Measurements from ENCODE around the gene PDCD1.
A peak's percentile ranks its signal among the peaks of the same experiment; 100 is the strongest.

PDCD1 gene

DNA sequence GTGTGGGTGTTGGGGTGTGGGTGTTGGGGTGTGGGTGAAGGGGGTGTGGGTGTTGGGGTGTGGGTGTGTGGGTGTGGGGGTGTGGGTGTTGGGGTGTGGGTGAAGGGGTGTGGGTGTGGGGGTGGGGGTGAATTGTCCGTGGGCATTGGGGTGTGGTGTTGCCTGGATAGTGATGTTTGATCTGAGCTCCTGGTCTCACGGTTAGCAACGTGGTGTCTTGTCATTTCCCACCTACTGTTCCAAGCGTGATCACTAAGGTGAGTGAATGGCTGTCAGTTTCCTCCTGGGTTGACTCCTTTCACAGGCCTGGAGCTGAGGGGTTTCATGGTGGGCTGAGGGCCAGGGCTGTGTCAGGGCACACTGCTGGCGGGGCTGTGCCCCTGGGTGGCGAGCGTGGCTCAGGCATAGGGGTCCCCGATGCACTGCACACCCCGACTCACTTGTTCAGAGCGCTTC lies 38.1 kb upstream of the PDCD1 start:
- no peak overlapping the region for H2BK12ac ChIP-seq (ENCODE audit: low read length in 2 of 2)
- no peak overlapping the region for H4K91ac ChIP-seq (ENCODE audit: low read length)
- H3K23ac ChIP-seq (ENCODE audit: low read length in 2 of 2): no peak overlapping the region
- DNase-seq: no peak
- no peak overlapping the region for H3K4ac ChIP-seq (ENCODE audit: low read depth in 1 of 2, low read length in 2 of 2)
- WGBS: 94% methylated on average over 9 of the region's 10 CpGs
- H3K4me1 ChIP-seq (ENCODE audit: control insufficient read depth, insufficient read depth, low read depth, low read length): peaks cover 15% of the 10 kb centered on the region
- H3K27me3 ChIP-seq (ENCODE audit: control insufficient read depth in 1 of 2, insufficient read depth in 1 of 2, low read length in 2 of 2): peaks cover 24% of the 10 kb centered on the region in 2 experiments
- no peaks in the 10 kb centered on the region for H3K9me3 ChIP-seq (ENCODE audit: control insufficient read depth, low read length)
- H3K9ac ChIP-seq (ENCODE audit: low read length): no peak overlapping the region
- H2BK15ac ChIP-seq (ENCODE audit: low read depth, poor library complexity, severe bottlenecking): no peak overlapping the region
- no peak overlapping the region for H3K4me3 ChIP-seq (ENCODE audit: insufficient read depth in 1 of 2, low read depth in 1 of 2, low read length in 2 of 2)
- no peak overlapping the region for H2AFZ ChIP-seq (ENCODE audit: low read depth, low read length)
- H3K79me1 ChIP-seq (replicated peaks; ENCODE audit: low read length, poor library complexity, severe bottlenecking): no peaks in the 10 kb centered on the region
- H3K27ac ChIP-seq (ENCODE audit: low read length, poor library complexity, severe bottlenecking): no peak overlapping the region
- H4K8ac ChIP-seq (ENCODE audit: low read length): no peak overlapping the region
- H3K4me2 ChIP-seq (ENCODE audit: low read length, poor library complexity, severe bottlenecking): no peak overlapping the region
- H3K14ac ChIP-seq (ENCODE audit: low read length in 2 of 2): no peak overlapping the region
- no peaks in the 10 kb centered on the region for H3K36me3 ChIP-seq (ENCODE audit: control insufficient read depth in 1 of 2, insufficient read depth in 2 of 2, low read depth in 1 of 2, low read length in 2 of 2)
- H3K18ac ChIP-seq (ENCODE audit: low read depth in 1 of 2, low read length in 2 of 2): no peak overlapping the region
- no peak overlapping the region for H2BK120ac ChIP-seq (ENCODE audit: low read depth, low read length)
- H2BK5ac ChIP-seq (ENCODE audit: low read depth, low read length, poor library complexity, severe bottlenecking): no peak overlapping the region
- H2AK5ac ChIP-seq (ENCODE audit: low read length, severe bottlenecking): no peak overlapping the region

DNA sequence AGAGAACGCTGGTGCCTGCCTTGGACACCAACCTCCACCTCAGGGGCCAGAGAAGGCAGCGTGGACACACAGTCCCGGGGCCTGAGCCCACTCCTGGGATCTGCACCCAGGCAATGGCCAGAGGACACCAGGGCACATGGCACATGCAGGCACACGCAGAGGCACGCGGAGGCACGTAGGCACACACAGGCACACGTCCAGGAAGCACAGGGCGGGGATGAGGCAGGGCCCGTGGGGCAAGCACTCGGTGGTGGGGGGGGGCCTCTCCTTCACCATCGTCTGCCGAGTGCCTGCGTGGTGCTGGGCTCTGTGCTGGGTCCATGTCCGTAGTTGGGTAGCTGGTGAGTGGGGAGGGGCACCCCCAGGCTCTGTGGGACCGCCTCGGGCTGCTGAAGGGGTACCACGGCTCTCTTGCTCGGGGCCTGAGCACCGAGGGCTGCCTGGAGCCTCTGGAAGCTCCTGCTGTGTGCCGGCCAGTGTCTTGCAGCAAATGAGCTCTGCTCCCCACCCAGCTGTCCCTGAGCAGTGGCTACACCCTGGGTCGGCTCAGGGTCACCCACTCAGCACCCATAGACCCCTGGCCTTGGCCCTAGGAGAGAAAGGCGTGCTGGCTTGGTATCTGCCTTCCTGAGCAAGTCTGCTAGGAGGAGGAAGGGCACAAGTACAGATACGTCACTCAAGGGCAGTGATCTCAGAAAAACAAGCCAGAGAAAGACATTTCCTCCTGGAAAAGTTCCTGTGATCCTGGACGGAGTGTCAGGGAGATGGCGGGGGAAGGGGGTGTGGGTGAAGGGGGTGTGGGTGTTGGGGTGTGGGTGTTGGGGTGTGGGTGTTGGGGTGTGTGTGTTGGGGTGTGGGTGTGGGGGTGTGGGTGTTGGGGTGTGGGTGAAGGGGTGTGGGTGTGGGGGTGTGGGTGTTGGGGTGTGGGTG lies 37.3 kb upstream of the PDCD1 start:
- peaks cover 10% of the 10 kb centered on the region for H3K4me1 ChIP-seq (ENCODE audit: control insufficient read depth, insufficient read depth, low read depth, low read length)
- H2AK5ac ChIP-seq (ENCODE audit: low read length, severe bottlenecking): no peak overlapping the region
- no peak overlapping the region for H2BK5ac ChIP-seq (ENCODE audit: low read depth, low read length, poor library complexity, severe bottlenecking)
- no peak overlapping the region for H2AFZ ChIP-seq (ENCODE audit: low read depth, low read length)
- peak overlapping the region; percentile 74 for H4K8ac ChIP-seq (ENCODE audit: low read length)
- no peak overlapping the region for H3K4me3 ChIP-seq (ENCODE audit: insufficient read depth in 1 of 2, low read depth in 1 of 2, low read length in 2 of 2)
- no peak overlapping the region for H2BK120ac ChIP-seq (ENCODE audit: low read depth, low read length)
- H2BK12ac ChIP-seq (ENCODE audit: low read length in 2 of 2): no peak overlapping the region
- H3K27me3 ChIP-seq (ENCODE audit: control insufficient read depth in 1 of 2, insufficient read depth in 1 of 2, low read length in 2 of 2): peaks cover 16% of the 10 kb centered on the region in 2 experiments
- no peak overlapping the region for H4K91ac ChIP-seq (ENCODE audit: low read length)
- H2BK15ac ChIP-seq (ENCODE audit: low read depth, poor library complexity, severe bottlenecking): no peak overlapping the region
- H3K9ac ChIP-seq (ENCODE audit: low read length): peak overlapping the region; percentile 29
- no peak overlapping the region for H3K4ac ChIP-seq (ENCODE audit: low read depth in 1 of 2, low read length in 2 of 2)
- peaks cover 0 to 3% of the 10 kb centered on the region in 2 experiments for H3K36me3 ChIP-seq (ENCODE audit: control insufficient read depth in 1 of 2, insufficient read depth in 2 of 2, low read depth in 1 of 2, low read length in 2 of 2)
- no peaks in the 10 kb centered on the region for H3K9me3 ChIP-seq (ENCODE audit: control insufficient read depth, low read length)
- H3K14ac ChIP-seq (ENCODE audit: low read length in 2 of 2): no peak overlapping the region
- H3K23ac ChIP-seq (ENCODE audit: low read length in 2 of 2): no peak overlapping the region
- no peak overlapping the region for H3K18ac ChIP-seq (ENCODE audit: low read depth in 1 of 2, low read length in 2 of 2)
- no peak overlapping the region for H3K27ac ChIP-seq (ENCODE audit: low read length, poor library complexity, severe bottlenecking)
- peak; percentile 69 for DNase-seq
- WGBS: 80% methylated on average over 23 of the region's 26 CpGs
- H3K79me1 ChIP-seq (replicated peaks; ENCODE audit: low read length, poor library complexity, severe bottlenecking): no peaks in the 10 kb centered on the region
- no peak overlapping the region for H3K4me2 ChIP-seq (ENCODE audit: low read length, poor library complexity, severe bottlenecking)

DNA sequence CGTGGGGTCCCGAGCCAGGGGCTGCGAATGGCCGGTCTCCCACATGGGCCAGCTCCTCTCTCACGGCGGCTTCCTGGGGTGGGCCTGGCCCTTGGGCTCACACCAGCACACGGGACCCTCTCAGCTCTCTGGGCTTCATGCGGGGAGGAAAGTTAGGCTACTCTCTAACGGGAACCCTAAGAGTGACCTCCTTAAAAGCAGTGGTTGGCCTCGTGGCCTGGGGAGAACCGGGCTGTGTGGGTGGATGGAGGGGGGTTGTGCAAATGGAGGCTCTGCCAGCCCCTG lies 36.7 kb upstream of the PDCD1 start:
- no peak overlapping the region for H2BK12ac ChIP-seq (ENCODE audit: low read length in 2 of 2)
- no peak overlapping the region for H3K23ac ChIP-seq (ENCODE audit: low read length in 2 of 2)
- no peak overlapping the region for H3K18ac ChIP-seq (ENCODE audit: low read depth in 1 of 2, low read length in 2 of 2)
- no peak overlapping the region for H4K91ac ChIP-seq (ENCODE audit: low read length)
- H3K79me1 ChIP-seq (replicated peaks; ENCODE audit: low read length, poor library complexity, severe bottlenecking): no peaks in the 10 kb centered on the region
- no peaks in the 10 kb centered on the region for H3K9me3 ChIP-seq (ENCODE audit: control insufficient read depth, low read length)
- no peak overlapping the region for H4K8ac ChIP-seq (ENCODE audit: low read length)
- H2BK15ac ChIP-seq (ENCODE audit: low read depth, poor library complexity, severe bottlenecking): no peak overlapping the region
- no peak for DNase-seq
- peaks cover 10% of the 10 kb centered on the region in 2 experiments for H3K27me3 ChIP-seq (ENCODE audit: control insufficient read depth in 1 of 2, insufficient read depth in 1 of 2, low read length in 2 of 2)
- H3K4me3 ChIP-seq (ENCODE audit: insufficient read depth in 1 of 2, low read depth in 1 of 2, low read length in 2 of 2): no peak overlapping the region
- no peak overlapping the region for H2AFZ ChIP-seq (ENCODE audit: low read depth, low read length)
- H3K4me2 ChIP-seq (ENCODE audit: low read length, poor library complexity, severe bottlenecking): no peak overlapping the region
- peaks cover 0 to 6% of the 10 kb centered on the region in 2 experiments for H3K36me3 ChIP-seq (ENCODE audit: control insufficient read depth in 1 of 2, insufficient read depth in 2 of 2, low read depth in 1 of 2, low read length in 2 of 2)
- H2AK5ac ChIP-seq (ENCODE audit: low read length, severe bottlenecking): no peak overlapping the region
- 85% methylated on average over 11 of the region's 11 CpGs for WGBS
- H3K4me1 ChIP-seq (ENCODE audit: control insufficient read depth, insufficient read depth, low read depth, low read length): peaks cover 10% of the 10 kb centered on the region
- H3K14ac ChIP-seq (ENCODE audit: low read length in 2 of 2): no peak overlapping the region
- H3K4ac ChIP-seq (ENCODE audit: low read depth in 1 of 2, low read length in 2 of 2): no peak overlapping the region
- H3K27ac ChIP-seq (ENCODE audit: low read length, poor library complexity, severe bottlenecking): no peak overlapping the region
- no peak overlapping the region for H2BK5ac ChIP-seq (ENCODE audit: low read depth, low read length, poor library complexity, severe bottlenecking)
- H3K9ac ChIP-seq (ENCODE audit: low read length): no peak overlapping the region
- no peak overlapping the region for H2BK120ac ChIP-seq (ENCODE audit: low read depth, low read length)

DNA sequence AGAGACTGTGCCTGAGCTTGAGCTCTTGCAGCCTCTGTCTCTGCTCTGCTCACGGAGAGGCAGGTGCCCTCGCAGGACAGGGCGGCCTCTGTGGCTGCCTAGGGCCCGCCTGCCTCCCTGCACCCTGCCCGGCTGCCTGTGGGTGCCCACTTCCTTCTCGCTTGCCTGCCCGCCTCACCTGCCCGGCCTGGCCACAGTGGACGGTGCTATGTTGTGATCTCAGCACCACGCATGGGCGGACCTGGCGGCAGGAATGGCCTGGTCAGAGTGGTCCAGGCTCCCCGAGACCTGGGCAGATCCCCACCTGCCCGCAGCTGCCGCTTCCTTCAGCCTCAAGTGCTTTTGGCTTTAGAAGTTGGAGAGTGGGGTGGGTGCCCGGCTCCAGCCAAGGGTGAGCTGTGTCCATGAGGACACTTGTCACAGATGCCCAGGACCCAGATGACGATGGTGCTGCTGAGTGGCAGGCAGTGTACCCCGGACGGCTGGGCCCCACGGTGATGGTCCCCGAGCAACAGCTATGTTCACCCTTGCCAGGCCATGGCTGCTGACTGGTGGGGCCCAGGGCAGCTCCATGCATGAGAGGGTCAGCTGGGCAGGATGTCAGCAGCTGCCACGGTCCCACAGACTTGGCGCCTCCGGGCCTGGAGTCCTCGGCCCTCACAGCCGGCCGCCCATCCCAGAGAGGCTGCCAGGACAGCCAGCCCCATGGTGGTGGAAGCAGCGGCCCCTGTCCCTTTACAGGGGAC lies 36.2 kb upstream of the PDCD1 start:
- H3K27me3 ChIP-seq (ENCODE audit: control insufficient read depth in 1 of 2, insufficient read depth in 1 of 2, low read length in 2 of 2): peaks cover 6% of the 10 kb centered on the region in 2 experiments
- H3K18ac ChIP-seq (ENCODE audit: low read depth in 1 of 2, low read length in 2 of 2): no peak overlapping the region
- H2BK15ac ChIP-seq (ENCODE audit: low read depth, poor library complexity, severe bottlenecking): no peak overlapping the region
- H3K9me3 ChIP-seq (ENCODE audit: control insufficient read depth, low read length): no peaks in the 10 kb centered on the region
- no peaks in the 10 kb centered on the region for H3K79me1 ChIP-seq (replicated peaks; ENCODE audit: low read length, poor library complexity, severe bottlenecking)
- 89% methylated on average over 28 of the region's 28 CpGs for WGBS
- H2BK12ac ChIP-seq (ENCODE audit: low read length in 2 of 2): no peak overlapping the region
- no peak overlapping the region for H3K9ac ChIP-seq (ENCODE audit: low read length)
- no peak overlapping the region for H4K8ac ChIP-seq (ENCODE audit: low read length)
- H3K36me3 ChIP-seq (ENCODE audit: control insufficient read depth in 1 of 2, insufficient read depth in 2 of 2, low read depth in 1 of 2, low read length in 2 of 2): peaks cover 0 to 6% of the 10 kb centered on the region in 2 experiments
- no peak overlapping the region for H3K14ac ChIP-seq (ENCODE audit: low read length in 2 of 2)
- no peak overlapping the region for H2BK120ac ChIP-seq (ENCODE audit: low read depth, low read length)
- H2BK5ac ChIP-seq (ENCODE audit: low read depth, low read length, poor library complexity, severe bottlenecking): no peak overlapping the region
- H2AK5ac ChIP-seq (ENCODE audit: low read length, severe bottlenecking): no peak overlapping the region
- H3K4me3 ChIP-seq (ENCODE audit: insufficient read depth in 1 of 2, low read depth in 1 of 2, low read length in 2 of 2): no peak overlapping the region
- no peak overlapping the region for H2AFZ ChIP-seq (ENCODE audit: low read depth, low read length)
- no peak overlapping the region for H3K23ac ChIP-seq (ENCODE audit: low read length in 2 of 2)
- no peak overlapping the region for H3K4ac ChIP-seq (ENCODE audit: low read depth in 1 of 2, low read length in 2 of 2)
- H3K4me1 ChIP-seq (ENCODE audit: control insufficient read depth, insufficient read depth, low read depth, low read length): peaks cover 10% of the 10 kb centered on the region
- DNase-seq: no peak
- no peak overlapping the region for H3K27ac ChIP-seq (ENCODE audit: low read length, poor library complexity, severe bottlenecking)
- H3K4me2 ChIP-seq (ENCODE audit: low read length, poor library complexity, severe bottlenecking): no peak overlapping the region
- H4K91ac ChIP-seq (ENCODE audit: low read length): no peak overlapping the region

All from mesenchymal stem cell (in vitro differentiated cells and primary cell).